Measurements from ENCODE around the gene FIP1L1. TPM values are rescaled to one million over a fixed set of nuclear protein-coding genes. Genes with fewer than 3 reads are reported as not detected.
A peak's percentile ranks its signal among the peaks of the same experiment; 100 is the strongest.

Gene FIP1L1
- total and polyA plus RNA-seq, 2 of the 13 experiments (the other 11 are each of a cell fraction or from before 2014, with no cell fraction given), result 14.9 to 69.4 TPM

DNA sequence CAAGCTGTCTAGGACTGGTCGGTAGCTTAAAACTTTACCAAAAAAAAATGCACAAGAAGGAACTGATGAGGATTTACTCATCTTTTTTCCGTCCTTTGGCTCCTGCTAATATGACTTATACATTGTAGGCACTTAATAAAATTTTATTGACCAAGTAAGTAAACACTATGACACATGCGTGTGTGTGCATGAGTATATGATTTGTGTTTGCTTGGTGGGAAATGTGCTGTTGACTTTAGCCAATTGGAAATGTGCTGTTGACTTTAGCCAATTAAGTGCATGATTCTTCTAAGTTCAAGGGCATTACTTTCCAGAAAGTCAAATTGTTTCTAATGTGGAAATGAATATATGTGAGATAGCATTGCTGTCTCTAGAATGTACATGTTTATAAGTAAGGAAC is 78.3 kb downstream of the FIP1L1 start:
- Histone ChIP-seq H3K27me3 (ENCODE audit: control insufficient read depth in 1 of 2, insufficient read depth in 2 of 2, low read length in 2 of 2) (no peaks in the 10 kb centered on the region), H2AFZ (ENCODE audit: low read length) (no peak overlapping the region), H3K9me3 (ENCODE audit: low read length) (no peaks in the 10 kb centered on the region), H3K4me1 (ENCODE audit: insufficient read depth, low read length) (peaks cover 23% of the 10 kb centered on the region), H3K4me3 (replicated peaks in 1 of 3; ENCODE audit: insufficient read depth in 1 of 3, low read depth in 2 of 3, low read length in 3 of 3) (no peak overlapping the region), H3K79me2 (ENCODE audit: insufficient read depth, low read length) (no peaks in the 10 kb centered on the region), H3K27ac (ENCODE audit: extremely low read length, insufficient read depth, low read length) (no peak overlapping the region), H4K20me1 (ENCODE audit: insufficient read depth, low read length) (peaks cover 4% of the 10 kb centered on the region), H3K4me2 (ENCODE audit: low read depth, low read length) (no peak overlapping the region), H3K9ac (ENCODE audit: insufficient read depth, low read depth, low read length) (no peak overlapping the region), H3K36me3 (replicated peaks in 1 of 2; ENCODE audit: control insufficient read depth in 1 of 2, insufficient read depth in 2 of 2, low read length in 2 of 2) (peaks cover 14 to 35% of the 10 kb centered on the region in 2 experiments; a peak in 4 of 5 replicates)
- peak; percentile 66 for DNase-seq (ENCODE audit: low spot score)
- intact Hi-C loops (cut with micrococcal nuclease; ENCODE audit: unreplicated experiment) (no loop called here), in situ Hi-C loops (cut with HindIII; ENCODE audit: extremely low pct_ligation_motif_present, low pct_unique_long_range_greater_than_20kb) (no loop called here)
- POLR2A ChIA-PET, result no interaction called here
- CTCF ChIA-PET (ENCODE audit: low intra/inter-chr PET ratio, low total read pairs), result no interaction called here
- 92% methylated on average over 3 of the region's 3 CpGs for WGBS (ENCODE audit: low lambda C conversion rate)
- no peak for FAIRE-seq
- ATAC-seq, result no peak
- no TSS peak for BruUV-seq (replicated peaks)
- TF ChIP-seq CEBPB (IDR thresholded peaks at IDR 0.05; ENCODE audit: borderline replicate concordance, low read depth, low read length) (no peak), TBL1XR1 (IDR thresholded peaks at IDR 0.05; ENCODE audit: borderline replicate concordance, low read length, partially characterized antibody) (no peak), ZNF430 (CRISPR knock-in tag; IDR thresholded peaks at IDR 0.05) (no peak), KLF6 (CRISPR knock-in tag; IDR thresholded peaks at IDR 0.05) (no peak), MAFF (IDR thresholded peaks at IDR 0.05; ENCODE audit: low read depth, low read length) (no peak), CAMTA2 (CRISPR knock-in tag; IDR thresholded peaks at IDR 0.05; ENCODE audit: borderline replicate concordance) (no peak), ZNF232 (CRISPR knock-in tag; IDR thresholded peaks at IDR 0.05; ENCODE audit: borderline replicate concordance) (no peak), ZNF543 (CRISPR knock-in tag; IDR thresholded peaks at IDR 0.05) (no peak), ATAD3A (CRISPR knock-in tag; IDR thresholded peaks at IDR 0.05) (no peak), NR2F1 (CRISPR knock-in tag; IDR thresholded peaks at IDR 0.05) (peak in 1 of 2 experiments; percentile 68; a peak in 2 of 4 replicates), ZNF749 (CRISPR knock-in tag; IDR thresholded peaks at IDR 0.05; ENCODE audit: borderline replicate concordance) (no peak), HMG20B (CRISPR knock-in tag; conservative IDR thresholded peaks at IDR 0.05) (peak; percentile 84), ZHX1 (CRISPR knock-in tag; IDR thresholded peaks at IDR 0.05; ENCODE audit: low read depth) (no peak), BCL6 (CRISPR knock-in tag; IDR thresholded peaks at IDR 0.05) (peak; percentile 85), ZNF264 (CRISPR knock-in tag; IDR thresholded peaks at IDR 0.05) (no peak), ZNF138 (CRISPR knock-in tag; IDR thresholded peaks at IDR 0.05; ENCODE audit: low read depth) (no peak), ARNT2 (CRISPR knock-in tag; IDR thresholded peaks at IDR 0.05; ENCODE audit: low read depth) (no peak), TCF7L2 (IDR thresholded peaks at IDR 0.05; ENCODE audit: low read depth, low read length) (no peak), FOXP1 (IDR thresholded peaks at IDR 0.05) (no peak), FOXP1 (CRISPR knock-in tag; IDR thresholded peaks at IDR 0.05) (peak; percentile 62), NR2F2 (IDR thresholded peaks at IDR 0.05; ENCODE audit: borderline replicate concordance, low read depth) (peak; percentile 76), ZNF597 (CRISPR knock-in tag; IDR thresholded peaks at IDR 0.05) (no peak), TCF7 (IDR thresholded peaks at IDR 0.05; ENCODE audit: low read depth) (peak; percentile 44; the same call in 1 of the 2 replicates), ZFP36 (IDR thresholded peaks at IDR 0.05; ENCODE audit: borderline replicate concordance, low read depth, low read length, partially characterized antibody) (peak; percentile 83), ZNF598 (CRISPR knock-in tag; IDR thresholded peaks at IDR 0.05; ENCODE audit: borderline replicate concordance) (no peak), ZNF530 (CRISPR knock-in tag; IDR thresholded peaks at IDR 0.05; ENCODE audit: low read depth) (no peak)
